CD4-positive, alpha-beta T cell treated with Interferon alpha-2 for 1 hour (primary cell): ENCODE results near the gene ZNF827.

Experiments
- DNase-seq, 2 donors: peaks; one replicate each; pipeline ENCODE4 v3.0.0-alpha.2; 2020 to 2022

The ZNF827 gene

DNA sequence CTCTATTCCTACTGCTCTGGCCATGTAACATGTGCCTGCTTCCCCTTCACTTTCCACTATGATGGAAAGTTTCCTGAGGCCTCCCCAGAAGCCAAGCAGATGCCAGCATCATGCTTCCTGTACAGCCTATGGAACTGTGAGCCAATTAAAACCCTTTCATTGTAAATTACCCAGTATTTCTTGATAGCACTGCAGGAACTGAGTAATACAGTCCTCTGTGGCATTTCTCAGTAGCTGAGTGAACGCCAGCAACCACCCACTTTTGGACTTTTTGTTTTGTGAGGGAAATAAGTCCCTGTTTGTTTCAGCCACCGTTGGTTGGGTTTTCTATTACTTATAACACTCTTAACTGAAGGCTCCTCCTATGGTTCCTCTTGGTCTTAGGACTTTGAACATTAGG, 154.6 kb downstream of the ZNF827 start:
- no peak for DNase-seq

DNA sequence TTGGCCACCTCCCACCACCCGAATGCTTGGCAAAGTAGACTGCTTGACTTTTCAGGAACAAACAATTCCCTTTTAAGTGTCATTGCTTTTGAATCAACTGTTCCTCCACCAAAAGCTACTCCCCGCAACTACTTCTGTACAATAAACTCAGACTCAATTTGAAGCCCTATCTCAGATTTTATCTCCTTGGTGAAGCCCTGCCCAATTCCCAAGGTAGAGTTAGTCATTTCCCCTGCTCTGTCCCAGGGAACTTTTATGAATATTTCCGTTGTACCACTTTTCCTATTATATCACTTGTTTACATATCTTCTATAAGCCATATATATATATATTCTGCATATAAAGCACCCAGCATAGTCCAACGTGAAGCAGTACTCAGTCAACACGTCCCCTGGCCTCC, 155.9 kb downstream of the ZNF827 start:
- DNase-seq, result no peak

DNA sequence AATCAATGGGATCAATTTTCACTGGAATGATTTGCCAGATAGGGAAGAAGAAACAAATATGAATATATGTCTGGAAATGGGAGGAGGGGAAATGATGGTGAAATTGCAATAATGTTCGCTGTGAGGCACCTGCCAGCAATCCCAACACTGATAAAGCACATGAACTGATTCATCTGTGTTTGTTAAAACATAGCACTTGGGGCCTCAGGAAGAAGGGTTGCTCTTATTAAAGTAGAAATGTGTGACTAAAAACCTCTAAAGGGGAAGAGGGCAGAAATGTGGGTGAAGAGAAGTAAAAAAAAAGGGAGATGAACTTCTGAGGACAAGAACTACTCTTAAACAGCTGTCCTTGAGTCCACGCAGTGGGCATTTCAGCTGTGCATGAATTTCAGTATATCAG, 157.3 kb downstream of the ZNF827 start:
- no peak for DNase-seq

DNA sequence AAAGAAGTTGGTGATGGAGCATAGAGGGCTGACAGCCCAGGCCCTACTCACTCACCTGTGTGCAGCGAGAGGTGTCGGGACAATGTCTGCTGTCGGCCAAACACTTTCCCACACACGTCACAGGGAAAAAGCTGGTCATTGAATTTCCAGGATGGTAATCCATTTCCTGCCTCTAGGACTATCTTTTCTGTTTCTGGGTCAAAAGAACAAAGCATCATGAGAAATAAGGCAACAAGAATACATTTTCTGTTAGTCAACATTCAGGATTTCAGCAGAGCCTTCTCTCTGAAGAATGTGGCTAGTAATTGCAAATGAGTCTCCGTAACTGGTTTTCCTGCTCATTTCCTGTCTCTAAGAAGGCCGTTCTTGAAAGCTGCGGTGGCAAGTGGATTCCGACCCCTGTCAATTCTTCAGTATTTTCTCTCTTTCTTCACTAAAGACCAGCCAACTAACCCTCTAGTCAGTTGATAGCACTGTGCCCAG, 159.3 kb downstream of the ZNF827 start:
- DNase-seq, result no peak

DNA sequence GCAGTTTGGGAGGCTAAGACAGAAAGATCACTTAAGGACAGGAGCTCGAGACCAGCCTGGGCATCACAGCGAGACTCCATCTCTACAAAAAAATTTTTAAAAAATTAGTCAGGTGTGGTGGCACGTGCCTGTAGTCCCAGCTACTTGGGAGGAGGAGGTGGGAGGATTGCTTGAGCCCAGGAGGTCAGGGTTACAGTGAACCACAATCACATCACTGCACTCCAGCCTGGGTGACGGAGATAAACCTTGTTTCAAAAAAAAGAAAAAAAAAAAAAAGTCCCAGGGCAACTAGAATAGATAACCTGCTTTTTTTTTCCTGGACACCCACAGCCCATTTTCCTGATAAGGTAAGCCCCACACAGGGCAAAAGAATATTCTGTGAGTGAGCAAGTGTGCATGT, 162.4 kb downstream of the ZNF827 start:
- no peak for DNase-seq

DNA sequence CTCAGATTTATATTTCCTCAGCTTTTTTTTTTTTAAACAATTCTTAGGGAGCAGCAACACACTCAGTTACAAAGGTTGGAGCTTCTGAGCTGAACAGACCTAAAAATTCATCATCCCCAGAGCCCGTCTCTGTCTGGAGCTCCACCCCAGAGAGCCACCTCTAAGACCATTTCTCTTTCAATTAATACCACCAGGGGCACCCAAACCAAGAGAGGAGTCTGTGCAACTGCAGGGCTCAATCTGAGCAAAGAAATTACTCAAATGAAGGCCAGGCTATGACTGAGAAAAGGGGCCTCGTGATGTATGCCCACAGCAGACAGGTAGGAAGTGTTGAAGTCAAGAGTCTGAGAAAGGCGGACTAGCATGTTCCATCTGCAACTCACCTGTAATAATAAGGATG, 163.2 kb downstream of the ZNF827 start:
- no peak for DNase-seq

DNA sequence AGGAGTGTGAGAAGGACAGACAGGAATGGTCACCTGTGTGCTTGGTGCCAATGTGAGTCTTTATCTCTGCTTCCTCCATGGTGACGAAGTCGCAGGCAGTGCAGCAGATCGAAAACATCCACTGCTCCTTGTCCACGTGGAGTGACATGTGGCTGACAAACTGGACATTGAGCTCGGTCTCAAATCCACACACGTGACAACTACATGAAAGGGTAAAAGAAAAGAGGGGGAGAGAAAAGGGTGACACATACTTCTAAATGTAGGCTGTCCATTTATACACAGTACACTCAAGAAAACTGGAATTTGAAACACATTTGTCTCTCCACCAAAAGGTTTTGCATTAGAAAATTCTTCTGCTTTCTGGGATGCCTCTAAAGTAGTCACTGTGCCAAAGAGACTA, 164.2 kb downstream of the ZNF827 start:
- no peak for DNase-seq

DNA sequence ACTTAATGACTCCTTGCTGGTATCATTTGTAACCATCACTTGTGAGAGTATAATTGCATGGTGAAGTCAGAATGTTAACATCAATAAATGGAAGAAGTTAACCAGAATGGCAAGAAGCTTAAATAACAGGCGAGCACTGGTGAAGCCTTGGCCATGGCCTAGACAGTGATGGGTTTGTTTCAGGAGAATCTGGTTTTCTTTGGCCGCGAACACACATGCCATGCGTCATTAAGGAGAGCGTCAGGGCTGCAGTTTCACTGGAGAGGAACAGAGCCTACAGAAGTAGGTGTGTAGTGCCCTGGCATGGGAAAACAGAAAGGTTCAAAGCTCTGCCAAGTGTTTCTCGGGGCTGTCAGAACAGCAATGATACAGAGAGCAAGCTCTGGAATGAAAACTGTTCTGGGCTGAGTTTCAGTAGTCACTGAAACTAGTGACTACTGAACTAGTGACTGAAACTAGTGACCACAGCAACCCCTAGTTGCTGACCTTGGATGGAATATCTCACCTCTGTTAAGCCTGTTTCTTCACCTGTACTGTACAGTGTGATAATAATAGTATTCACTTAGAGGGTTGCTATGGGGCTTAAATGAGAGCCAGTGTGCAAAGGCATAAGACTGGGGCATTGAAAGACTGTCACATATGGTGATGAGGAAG, 164.9 kb downstream of the ZNF827 start:
- no peak for DNase-seq

DNA sequence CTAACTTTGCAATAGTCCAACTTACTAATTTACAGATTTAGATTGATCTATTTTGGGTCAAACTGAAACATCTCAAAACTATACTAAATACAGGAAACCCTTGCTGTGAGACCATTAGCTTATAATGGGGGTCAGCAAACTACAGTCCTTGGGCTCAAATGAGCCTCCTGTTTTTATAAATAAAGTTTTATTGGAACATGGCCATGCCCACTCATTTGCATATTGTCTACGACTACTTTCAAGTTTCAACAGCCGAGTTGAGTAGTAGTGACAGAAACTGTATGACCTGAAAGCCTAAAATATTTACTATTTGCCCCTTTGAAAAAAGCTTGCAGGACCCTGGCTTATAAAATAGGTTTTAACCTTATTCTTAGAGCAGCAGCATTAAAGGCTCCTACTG, 166.3 kb downstream of the ZNF827 start:
- DNase-seq, result no peak

DNA sequence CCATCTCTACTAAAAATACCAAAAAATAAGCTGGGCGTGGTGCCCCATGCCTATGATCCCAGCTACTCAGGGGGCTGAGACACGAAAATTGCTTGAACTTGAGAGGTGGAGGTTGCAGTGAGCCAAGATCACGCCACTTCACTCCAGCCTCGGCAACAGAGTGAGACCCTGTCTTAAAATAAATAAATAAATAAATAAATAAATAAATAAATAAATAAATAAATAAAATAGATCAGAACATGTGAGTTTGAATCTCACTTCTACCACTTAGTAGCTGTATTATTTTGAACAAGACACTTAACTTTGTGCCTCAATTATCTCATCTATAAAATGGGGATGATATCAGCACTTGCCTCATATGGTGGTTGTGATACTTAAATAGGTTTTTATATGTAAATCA, 168.5 kb downstream of the ZNF827 start:
- no peak for DNase-seq

DNA sequence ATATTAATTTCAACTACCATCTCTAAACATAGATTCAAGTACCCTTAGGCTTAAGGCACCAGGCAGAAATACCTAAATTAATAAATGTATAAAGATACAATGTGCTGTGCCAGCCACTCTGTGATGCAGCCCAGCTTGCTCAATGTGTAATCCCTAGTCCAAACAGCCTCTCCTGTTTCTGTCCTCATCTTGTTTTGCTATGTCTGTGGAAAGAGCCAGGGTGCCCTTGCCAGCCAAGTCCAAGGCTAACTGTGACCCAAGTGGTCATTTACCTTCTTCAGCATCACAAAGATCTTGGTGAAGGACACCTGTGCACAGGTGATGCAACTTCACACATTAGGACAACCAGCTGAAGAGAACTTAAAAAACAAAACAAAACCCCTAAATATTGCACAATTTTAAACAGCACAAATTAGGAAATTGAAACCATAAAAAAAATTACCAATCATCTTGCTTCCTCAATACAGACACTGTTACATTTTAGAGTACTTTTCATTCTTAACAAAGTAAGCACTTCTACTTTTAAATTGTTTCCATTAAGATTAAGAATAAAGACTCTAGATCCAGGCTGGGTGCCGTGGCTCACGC, 169.1 kb downstream of the ZNF827 start:
- DNase-seq, result no peak

DNA sequence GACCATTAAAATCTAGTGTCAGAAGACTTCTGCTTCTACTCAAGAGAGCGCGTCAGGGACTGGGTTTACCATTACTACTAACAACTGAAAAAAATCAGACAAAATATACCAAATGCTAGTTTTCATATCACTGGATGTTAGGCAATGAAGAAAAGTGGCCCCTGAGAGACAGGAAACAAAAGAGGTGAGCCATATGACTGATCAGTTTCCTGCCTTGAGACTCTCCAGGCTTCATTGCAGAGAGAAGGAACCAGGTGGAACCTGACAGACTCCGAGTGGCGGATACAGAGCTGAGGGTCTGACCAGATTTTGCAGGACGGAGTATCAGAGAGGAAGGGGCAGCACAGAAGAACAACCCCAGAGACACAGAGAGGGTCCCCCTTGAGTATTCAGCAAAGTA, 172.3 kb downstream of the ZNF827 start:
- DNase-seq, result no peak

DNA sequence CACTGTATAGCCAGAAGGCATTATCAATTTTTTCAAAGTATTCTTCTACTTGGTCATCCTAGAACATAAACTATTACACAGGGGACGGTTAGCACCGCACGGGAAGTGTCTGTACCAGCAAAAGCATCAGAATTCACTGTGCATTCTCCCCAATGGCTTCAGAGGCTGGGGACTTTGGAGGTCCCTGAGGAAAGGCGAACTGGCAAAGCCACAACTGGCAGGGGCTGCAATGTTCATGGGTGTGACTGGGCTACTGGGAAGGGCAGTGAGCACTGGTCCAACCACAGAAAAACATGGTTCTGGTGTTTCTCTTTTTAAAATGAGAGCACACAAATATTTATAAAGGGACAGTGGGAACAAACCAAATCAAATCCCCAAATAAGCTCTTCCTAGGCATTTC, 175.2 kb downstream of the ZNF827 start:
- no peak for DNase-seq

DNA sequence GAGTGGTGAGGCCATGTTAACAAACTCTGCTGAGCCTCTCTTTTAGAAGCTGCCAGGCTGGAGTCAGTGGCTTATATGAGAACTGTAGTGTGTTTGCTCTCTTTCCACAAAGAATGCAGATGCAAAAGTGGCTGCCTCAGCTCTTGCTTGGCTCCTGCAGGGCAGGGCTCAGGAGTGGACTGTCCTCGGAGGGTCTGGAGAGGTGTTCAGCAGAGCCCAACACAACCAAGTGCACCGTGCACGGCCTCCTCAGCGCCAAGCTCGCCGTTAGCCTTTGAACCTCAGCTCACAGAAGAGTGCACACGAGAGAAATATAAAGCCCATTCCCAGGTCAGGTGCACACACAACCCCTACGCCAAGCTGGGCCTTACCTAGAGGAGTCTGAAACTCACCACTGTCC, 175.9 kb downstream of the ZNF827 start:
- no peak for DNase-seq

DNA sequence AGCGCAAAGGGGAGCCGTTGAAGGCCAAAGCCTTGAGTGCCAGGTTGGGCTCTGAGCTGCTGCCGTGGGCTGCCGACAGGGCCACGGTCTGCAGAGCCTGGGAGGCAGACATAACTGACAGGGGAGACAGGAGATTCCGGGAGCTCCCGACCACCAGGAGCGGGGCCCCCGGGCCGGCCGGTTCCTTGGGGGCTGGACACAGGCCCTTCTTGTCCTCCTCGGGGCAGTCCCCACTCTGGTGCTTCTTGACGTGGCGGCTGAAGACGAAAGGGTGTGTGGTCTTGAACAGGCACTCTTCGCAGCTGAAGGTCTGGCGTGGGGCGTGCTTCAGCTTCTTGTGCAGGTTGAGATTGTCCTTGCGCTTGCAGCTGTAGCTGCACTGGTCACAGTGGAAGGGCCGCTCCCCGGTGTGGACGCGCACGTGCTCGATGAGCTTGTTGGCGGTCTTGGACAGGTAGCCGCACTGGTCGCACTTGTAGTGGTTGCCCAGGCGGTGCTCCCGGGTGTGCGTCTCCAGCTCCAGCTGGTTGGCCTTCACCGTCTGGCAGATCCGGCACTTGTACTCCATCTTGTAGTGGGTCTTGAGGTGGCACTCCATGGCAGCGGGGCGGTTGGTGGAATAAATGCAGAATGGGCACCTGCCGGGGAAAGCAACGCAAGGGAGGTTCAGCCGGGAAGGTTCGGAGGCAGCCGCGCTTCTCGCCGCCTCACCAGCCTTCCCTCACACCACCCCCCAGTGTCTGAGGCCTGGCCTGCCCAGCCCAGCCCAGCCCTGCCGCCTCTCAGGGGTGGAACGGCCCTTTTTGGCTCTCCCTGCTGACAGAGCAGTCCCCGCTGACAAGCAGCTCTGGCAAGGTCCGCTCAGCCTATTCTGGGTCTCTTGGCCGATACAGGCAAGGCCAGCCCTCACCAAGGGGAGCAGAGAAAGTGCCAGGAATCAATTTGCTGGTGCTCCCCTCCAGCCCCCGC, 177.4 kb downstream of the ZNF827 start:
- no peak for DNase-seq

DNA sequence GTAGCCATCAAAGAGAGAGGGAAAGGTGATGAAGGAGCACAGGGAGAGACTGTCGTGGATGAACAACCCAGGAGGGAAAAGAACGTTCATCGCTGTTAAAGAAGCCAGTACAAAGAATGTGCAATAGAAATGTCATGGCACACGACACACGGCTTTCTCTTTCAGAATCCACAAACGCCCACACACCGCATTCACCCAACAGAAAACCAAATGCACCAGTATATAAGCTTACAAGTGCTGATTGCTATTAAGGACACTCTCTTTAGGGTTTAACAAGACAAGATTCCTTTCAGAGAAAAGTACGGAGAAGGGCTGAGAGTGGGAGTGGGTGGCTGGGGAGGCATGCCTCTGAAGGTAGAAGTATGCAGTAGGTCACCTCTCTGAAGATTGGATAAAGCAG, 178.4 kb downstream of the ZNF827 start:
- no peak for DNase-seq

DNA sequence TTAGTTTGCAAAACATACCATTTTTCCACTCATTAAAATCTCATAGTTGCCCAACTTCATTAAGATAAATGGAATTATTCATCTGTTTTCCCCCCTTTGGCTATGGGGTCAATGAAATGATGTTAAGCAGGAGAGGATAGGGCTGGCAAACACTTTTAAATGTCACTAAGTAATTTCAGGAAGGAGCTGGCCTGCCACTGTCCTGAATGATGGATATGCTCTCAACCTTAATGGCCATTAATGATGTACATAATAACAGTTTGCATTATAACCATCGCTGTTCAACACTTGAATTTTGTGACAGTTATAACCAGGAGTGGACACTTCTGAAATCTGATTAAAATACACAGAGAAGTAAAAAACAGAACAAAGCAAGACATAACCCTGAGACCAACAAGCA, 181.4 kb downstream of the ZNF827 start:
- DNase-seq, result no peak

DNA sequence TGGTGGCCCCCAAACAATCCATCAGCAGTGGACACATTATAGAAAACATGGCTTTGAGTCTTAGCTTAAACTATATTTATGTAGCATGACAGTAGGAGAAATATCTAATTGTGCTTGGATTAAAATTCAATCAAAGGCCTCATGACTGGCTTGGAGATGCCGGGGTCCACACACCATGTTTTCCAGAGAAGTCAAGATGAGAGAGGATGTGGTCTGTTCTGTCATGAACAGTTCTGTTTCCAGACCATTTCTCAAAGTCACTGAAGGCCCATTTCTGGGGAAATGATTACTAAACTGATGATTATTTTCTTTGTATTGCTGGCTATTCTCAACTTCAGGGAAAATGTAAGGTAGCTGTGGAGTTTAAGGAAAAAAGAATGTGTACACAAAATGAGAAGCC, 182.4 kb downstream of the ZNF827 start:
- no peak for DNase-seq

DNA sequence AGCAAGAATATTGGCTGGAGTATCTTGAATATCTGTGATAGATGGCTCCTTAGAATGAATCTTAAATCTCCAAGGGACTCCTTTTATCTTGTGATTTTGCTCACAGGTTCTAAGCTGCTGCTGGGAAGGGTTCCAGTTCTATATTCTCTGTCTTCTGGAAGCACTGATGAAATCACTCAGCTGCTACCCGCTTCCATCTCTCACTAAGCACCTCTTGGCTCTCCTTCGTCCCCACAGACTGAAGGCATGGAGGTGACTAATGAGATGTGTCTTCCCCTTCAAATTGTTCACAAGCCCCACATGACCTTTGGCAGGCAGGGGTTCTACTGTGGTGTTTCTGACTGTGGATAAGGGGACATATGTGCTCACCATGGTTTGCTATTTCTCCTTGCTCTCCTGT, 182.8 kb downstream of the ZNF827 start:
- DNase-seq, result no peak

DNA sequence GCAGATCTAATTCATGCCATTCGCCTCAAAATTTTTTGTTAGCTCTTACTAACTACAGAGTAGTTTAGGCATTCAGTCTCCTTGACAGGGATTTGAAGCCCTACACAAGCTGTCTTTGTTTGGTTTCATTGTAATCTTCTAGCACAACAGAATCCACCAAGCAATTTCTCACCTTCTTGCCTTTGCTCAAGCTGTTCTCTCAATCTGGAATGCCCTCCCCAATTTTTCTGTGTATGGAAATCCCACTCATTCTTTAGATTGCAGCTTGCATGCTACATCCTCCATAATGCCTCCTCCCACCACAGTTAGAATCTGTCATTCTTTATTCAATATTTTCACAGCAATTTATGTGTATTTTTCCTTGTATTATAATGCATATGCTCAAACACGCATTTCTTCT, 195.0 kb downstream of the ZNF827 start:
- no peak for DNase-seq

DNA sequence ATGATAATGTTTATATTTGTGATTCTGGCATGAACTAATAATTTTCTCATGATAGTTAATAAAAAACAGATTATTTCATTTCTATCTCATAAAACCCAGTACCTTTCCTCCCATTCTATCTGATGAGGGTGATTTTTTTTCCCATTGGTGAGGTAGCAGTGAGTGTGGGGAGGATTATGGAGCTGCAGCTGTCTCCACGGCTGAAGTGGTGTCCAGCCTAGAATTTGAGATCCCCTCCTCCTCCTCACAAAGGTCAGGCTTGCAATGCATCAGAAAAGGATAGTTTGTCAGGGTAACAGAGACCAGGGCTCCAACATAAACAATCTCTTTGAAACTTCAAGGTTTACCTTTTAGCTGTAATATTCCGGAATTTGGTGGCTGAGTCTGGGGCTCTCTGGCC, 197.8 kb downstream of the ZNF827 start:
- DNase-seq, result no peak

DNA sequence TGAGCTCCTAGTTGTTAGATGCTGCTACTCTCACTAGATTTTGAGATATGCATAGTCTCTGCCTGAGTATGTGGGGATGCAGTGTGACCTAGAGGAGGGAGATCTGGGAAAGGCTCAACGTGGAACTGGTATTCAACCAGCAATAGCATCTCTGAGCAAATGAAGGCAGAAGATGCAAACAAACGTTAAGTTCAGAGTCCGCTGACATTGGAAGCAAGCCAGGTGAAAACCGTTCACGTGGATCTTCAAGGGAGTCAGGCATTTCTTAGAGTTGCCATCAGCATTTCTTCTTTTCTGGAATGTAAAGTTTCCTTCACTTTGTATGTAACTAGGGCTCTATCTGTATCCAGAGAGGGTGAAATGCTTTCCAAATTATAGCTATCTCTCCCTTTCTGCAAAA, 198.8 kb downstream of the ZNF827 start:
- no peak for DNase-seq

DNA sequence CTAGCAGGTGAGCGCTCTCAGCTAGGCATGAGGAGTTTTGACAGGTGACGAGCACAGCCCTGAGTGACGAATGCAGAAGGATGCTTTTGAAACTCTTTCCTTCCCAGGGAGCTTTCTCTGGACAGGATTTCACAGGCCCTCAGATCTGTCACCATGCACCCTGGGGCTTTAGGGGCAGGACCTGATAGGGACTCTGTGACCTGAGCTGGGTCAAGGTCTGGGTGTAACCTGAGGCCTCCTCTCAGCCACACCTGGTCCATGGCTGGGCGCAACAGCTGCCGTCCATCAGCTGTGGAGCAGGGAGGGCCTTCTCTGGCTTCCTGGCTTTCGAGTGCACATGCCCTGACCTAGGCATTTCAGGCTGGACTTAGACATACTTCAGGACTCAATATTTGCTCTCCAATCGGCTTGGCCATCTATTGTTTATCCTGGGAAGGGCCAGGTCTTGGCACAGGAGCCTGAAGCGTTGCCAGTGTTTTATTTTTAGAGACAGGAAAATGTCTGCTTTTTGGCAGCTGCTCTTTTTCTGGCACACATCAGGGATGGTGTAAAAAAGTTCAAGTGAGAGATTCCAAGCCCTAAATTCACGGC, 202.3 kb downstream of the ZNF827 start:
- DNase-seq, result no peak

DNA sequence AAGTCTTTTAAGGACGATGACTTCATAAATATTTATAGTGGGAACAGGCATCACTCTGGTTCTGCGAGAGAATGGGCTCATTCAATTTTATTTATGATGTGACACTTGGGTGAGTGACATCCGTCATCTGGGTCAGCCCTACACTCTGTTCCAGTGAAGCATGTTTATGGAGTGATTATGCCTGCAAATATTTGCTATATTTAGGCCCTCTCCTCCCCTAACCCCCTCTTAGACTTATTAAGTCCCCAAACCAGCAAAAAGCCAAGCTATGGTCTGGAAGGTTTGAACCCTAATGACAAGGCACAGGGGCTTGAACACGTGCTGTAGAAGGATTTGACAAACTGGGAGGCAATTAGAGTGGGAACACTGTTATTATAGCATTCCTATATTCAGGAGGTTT, 202.8 kb downstream of the ZNF827 start:
- DNase-seq, result no peak
